ENCODE data around the gene DROSHA.

Gene DROSHA

DNA sequence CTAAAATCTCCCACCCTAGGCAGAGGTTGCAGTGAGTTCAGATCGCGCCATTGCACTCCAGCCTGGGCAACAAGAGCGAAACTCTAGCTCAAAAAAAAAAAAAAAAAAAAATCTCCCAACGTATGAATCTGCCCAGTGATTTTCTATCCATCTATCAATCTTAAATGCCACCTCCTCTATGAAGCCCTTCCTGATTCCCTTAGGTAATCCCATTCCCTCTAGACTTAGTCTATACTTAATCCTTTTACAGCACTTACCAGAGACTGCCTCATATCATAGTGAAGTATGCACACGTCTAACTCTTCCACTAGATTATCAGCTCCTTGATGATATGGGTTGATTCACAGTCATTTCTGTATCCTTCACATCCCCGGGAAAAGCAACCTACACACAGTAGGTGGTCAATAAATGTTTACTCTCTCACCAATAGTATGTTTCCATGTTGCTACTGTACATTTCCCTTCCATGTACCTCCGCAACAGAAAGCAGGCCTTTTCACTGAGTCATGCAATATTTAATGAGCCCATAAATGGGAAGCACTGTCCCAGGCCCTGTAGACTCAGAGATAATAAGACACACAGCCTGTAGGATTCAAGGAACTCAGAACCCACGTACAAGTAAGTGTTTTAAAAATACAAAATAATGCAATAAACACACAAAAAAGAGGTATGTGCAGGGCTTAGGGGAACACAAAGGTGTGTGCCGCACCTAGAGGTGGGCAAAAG, 1.2 kb downstream of the DROSHA start:
- no peak for DNase-seq (ENCODE audit: low read depth in 2 of 2)

DNA sequence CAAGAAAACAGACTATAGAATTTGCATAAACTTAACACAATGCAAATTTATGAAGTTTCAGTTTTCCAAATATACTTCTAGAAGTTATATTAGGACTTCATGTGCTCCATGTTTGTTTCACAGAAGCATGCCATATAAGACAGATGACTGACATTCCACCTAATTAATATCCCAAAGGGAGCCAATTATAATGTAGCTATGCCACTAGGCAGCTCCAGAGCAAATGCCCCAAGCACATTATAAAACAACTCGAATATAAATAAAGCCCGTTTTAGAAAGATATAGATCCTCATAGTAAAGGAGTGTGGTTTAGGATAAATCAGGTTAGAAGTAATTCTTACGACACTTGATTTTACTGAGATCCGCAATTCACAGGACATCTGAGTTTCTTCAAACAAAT, 8.9 kb downstream of the DROSHA start:
- DNase-seq (ENCODE audit: low read depth in 2 of 2), result no peak

DNA sequence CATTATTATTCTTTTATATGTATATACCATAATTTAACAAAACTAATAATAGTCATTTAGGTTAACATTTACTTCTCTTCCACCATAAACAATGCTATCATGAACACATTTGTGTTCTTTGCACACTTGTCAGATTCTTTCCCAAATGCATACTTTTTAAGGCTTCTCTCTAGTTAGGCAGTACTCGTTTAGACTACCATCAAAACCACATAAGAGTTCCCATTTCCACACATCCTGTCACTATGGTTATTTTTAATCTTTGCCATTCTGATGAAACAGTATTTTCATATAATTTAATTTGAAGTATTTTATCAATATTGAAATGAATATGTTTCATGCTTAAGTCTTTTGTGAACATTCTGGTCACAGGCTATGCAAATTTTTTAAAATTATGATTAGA, 15.1 kb downstream of the DROSHA start:
- no peak for DNase-seq (ENCODE audit: low read depth in 2 of 2)

DNA sequence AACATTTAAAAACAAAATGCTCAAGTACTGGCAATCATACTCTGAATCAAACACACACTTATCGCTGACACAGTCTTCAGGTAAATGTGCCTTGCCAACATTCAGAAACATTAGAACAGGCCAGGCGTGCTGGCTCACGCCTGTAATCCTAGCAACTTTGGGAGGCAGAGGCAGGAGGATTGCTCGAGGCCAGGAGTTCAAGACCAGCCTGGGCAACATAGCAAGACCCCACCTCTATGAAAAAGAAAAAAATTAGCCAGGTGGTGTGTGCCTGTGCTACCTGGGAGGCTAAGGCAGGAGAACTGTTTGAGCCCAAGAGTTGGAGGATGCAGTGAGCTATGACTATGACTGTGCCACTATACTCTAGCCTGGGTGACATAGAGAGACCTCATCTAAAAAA, 20.6 kb downstream of the DROSHA start:
- DNase-seq (ENCODE audit: low read depth in 2 of 2), result no peak

DNA sequence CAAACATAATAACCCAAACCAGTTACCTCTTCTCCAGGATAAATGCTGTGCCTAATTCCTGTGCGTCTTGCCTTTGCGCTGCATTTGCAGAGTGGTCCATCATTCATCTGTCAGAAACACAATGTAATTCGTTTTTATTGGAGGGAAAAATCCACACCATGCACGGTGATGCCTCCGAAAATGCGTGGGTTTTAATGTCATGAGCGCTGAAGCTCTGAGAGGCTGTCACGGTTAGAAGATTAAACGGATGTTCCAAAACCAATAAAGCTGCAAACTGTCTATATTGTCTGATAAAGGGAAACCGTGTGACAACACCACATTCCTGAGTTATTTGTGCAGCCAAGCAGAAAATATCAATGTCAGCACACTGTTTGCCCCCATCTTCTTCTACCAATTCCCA, 27.4 kb downstream of the DROSHA start:
- no peak for DNase-seq (ENCODE audit: low read depth in 2 of 2)

DNA sequence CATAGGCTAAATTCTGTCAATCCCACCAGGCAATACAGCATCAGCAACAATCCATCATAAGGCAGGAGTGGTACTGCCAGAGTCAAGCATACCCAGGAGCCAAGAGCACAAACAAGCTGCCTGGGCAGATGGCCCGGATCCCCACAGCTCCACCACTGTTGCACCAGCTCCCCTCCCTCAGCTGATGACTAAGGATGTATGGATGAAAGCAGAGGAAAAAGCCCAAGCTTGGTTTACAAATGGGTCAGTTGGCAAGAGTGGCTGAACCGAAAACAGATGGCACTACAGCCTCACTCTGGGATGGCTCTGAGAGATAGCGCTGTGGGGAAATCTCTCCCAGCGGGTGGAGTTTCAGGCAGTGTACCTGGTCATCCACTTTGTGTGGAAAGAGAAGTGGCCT, 29.4 kb downstream of the DROSHA start:
- DNase-seq (ENCODE audit: low read depth in 2 of 2), result no peak

DNA sequence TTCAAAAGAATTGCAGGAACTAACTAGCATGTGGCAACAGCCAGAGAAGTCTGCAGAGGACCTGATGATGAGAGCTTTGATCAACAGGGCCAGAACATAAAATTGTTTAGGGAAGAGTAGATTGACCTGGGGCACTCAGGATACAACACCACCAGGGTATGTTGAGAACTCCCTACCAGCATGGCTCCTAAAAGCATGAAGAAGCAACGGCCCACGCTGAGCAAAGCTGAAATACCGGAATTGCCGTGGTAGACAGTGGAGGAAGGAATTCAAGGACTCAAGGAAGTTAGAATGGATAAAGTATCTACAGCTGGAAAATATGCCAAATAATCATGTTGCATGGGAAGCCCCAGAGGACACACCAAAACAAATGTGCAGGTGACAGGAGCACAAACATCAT, 31.6 kb downstream of the DROSHA start:
- no peak for DNase-seq (ENCODE audit: low read depth in 2 of 2)

DNA sequence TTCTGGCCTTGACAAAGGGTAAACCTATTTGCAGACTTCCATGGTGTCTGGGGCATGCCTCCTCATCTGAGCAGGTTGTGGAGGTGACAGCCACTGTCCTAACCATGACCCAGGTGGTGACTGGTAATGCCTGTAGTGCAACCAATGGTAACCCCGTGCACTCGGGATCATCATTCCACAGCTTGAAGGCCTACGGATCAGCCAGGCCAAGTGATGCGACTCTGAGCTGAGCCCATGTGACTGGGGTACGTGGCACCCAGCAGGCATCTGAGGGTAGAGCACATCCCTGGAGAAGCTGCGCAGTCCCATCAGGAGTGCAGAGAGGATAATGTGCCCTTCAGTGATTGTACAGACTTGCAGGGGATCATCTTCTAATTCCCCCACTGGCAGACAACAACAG, 35.0 kb downstream of the DROSHA start:
- no peak for DNase-seq (ENCODE audit: low read depth in 2 of 2)

DNA sequence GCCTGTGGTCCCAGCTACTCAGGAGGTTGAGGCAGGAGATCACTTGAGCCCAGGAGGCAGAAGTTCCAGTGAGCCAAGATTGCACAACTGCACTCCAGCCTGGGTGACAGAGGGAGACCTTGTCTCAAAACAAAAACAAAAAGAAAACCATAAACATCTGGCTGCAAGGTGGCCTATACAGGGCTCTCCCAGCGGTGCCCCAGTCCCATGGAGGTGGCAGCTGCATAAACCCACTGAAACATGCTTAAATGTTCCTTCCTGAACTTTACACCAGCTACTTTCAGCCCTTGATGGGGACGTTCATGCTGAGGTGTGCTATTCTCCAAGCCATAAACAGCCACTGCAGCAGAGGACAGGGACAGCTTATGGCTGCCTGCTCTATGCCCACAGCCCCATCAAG, 35.6 kb downstream of the DROSHA start:
- no peak for DNase-seq (ENCODE audit: low read depth in 2 of 2)

DNA sequence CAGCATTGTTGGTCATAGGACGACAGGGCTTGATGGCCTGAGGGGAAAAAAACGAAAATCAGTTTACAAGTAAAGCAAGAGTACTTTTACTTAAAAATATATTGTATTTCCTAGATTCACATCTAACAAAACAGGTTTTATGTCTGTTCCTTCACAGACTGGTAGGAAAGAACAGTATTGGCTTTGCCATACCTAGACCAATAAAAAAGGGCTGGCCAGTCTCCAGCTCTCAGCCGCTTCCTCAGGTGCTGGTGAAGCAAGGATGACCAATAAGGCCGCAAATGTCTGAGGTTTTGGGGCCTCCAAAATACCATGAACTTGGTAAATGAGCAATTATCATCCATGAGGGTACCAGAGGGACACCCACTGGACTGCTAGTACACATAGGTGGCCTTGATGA, 36.6 kb downstream of the DROSHA start:
- DNase-seq (ENCODE audit: low read depth in 2 of 2), result no peak

DNA sequence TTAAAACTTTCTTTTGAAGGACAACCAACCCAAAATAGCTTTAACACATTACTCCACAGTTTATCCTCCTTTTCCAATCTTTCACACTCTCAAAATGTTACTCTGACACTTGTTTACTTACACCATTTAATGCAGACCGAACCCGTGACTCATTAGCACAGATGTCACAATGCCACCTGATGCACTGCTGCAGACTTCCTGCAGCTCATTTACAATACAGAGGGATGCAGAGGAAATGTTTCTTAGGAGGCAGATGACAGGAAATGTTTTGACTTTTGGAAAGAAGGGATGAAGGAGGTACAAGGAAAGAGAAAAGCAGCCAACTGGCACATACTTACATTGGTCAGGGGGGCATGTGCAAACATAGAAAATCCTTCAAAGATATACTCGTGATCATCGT, 39.0 kb downstream of the DROSHA start:
- DNase-seq (ENCODE audit: low read depth in 2 of 2), result no peak

DNA sequence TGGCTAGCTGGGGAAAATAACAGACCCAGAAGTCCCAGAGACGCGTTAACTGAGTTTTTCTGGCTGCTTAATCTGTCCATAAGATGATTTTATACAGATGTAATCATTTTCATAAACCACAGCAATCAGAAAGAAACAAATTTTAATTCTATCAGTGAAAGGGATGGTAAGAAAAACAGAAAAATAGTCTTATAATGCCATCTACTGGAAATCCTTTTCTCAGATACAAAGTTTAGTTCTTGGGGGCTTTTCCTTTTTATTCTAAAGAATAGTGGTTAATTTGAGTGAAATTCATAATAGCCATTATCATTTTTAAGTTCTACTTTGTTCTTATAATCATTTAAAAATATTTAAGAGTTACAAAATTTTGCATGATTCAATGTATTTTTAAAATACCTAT, 44.4 kb downstream of the DROSHA start:
- DNase-seq (ENCODE audit: low read depth in 2 of 2), result no peak

DNA sequence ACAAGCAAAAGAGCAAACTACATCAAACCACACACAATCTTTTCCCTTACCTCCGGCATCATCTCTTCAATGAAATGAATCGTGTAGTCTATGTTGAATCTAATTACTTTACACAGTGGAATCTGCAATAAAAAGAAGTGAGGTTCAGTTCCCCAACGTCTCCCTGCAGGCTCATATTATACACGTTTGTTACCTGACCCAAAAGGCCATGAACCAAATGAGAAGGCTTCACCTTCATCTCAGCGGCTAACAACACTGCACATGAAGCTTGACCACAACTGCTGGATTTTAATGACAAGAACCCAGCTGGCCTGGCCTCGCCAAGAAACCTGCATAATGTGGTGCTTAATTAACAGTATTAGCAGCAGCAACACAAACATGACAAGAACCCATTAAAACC, 45.5 kb downstream of the DROSHA start:
- DNase-seq (ENCODE audit: low read depth in 2 of 2), result no peak

DNA sequence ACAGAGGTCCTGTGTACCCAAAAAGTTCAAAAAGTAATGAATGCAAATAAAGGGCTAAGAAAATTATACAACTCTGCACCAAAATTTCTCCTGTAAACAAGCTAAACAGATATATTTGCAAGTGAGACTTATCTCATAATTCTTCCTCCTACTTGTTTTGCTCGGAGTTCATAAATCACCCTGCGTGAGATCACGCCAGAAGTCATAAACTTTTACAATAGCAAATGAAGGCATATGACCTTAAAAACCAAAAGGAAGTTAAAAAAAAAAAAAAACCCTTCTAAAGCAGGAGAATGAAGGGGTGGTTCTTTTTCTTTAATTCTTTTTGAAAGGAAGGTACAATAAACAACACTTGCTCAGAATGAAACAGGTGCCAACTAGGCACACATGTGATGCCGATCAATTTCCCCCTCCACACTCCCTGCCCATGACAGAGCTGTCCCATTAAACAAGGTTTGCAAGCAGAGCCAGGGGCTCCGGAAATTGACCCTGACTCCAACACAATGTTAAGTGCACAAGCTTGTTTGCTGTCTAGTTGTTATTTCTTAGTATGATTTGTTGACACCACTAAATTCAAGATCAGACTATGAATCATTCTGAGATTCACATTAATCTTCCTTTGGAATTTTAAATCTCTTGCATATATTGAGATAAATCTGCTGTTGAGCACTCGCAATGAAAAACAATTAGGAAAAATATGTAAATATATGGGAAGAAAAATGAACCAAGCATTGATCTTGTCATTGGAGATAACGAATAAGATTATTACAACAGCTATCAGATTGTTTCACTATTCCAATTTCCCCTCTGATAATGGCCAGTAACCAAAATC, 46.3 kb downstream of the DROSHA start:
- no peak for DNase-seq (ENCODE audit: low read depth in 2 of 2)

DNA sequence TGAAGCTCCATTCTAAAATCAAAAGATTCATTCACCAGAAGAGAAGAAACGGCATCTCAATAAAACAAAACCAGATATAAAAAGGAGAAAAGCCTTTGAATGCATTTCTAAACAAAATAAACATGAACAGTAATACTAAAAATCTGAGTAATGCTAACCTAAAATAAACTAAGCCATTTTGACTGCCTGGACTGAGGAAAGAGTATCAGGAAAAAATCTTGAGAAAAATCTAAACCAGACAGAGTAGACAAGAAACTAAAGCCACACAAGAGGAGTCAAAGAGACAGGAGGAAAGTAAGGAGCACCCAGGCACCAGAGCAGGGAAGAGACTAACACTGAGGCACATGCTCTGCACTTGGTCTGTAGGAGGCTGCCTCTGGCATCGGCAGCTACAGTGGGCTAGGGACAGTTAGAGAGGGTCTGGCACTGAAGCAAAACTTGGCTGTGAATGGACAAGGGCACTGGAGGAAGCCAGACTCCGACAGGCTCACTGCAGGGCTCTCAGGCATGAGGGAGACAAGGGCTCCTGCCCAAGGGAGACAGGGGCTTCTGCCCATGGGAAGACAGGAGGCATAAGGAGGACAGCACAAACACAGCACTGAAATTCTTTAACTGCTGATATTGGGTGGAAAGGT, 50.2 kb downstream of the DROSHA start:
- DNase-seq (ENCODE audit: low read depth in 2 of 2), result no peak

DNA sequence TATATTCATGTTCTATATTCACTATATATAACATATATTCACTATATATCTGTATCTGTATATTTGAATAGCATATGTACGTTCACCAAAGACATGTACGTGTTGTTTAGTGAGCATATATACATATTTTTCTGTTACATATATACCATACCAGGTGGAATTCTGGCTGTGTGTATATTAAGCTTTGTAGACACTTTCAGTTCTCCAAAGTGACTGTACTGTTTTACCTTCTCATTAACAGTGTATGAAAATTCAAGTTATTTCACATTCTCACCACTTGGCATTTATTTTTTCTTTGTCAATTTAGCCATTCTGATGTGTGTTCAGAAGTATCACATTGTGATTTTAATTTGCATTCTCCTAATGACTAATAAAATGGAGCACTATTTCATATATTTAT, 52.2 kb downstream of the DROSHA start:
- DNase-seq (ENCODE audit: low read depth in 2 of 2), result no peak

DNA sequence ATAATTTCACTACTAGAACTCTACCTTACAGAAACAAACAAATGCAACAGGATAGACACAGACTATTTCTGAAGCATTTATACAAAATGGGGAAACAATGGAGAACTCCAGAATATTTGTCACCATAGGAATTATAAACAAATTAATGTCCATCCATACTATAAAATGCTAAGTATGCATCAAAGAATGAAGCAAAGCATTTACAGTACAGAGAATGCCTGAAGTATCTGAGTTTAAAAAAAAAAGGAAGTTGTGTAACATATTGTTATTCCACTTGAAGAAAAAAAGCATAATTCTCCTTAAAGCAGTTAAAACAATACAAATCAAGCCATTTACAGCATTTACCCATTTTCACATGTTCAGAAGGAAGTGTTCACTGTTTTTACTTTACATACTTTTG, 53.0 kb downstream of the DROSHA start:
- no peak for DNase-seq (ENCODE audit: low read depth in 2 of 2)

DNA sequence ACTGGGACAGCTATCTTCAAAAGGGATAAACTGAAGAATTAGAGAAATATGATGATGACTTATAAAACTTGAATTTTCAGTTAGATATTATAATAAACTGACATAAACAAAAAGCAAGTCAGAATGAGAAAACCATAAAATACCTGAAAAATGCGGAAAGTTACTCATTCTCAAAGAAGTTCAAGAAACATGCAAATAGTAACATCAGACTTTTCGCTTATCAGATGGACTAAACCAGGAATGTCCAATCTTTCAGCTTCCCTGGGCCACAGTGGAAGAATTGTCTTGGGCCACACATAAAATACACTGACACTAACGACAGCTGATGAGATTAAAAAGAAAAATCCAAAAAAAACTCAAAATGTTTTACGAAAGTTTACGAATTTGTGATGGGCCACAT, 53.9 kb downstream of the DROSHA start:
- DNase-seq (ENCODE audit: low read depth in 2 of 2), result no peak

DNA sequence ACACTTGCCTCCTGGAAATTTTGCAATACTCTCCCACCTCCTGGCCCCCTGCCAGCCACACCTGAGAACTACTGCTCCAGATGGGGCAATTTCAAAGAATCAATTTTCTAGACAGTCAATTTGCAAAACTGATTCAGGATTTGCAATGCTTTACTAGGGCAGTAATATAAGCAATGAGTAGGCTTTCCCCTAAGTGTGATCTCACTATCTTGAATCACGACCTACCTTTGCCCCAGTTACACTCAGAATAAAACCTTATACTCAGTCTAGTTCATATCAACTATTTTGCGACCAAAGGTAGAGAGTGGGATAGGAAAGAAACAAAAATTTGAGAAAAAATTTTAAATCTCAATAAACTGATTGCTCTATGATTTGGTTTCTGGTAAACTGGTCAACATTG, 54.4 kb downstream of the DROSHA start:
- DNase-seq (ENCODE audit: low read depth in 2 of 2), result no peak

DNA sequence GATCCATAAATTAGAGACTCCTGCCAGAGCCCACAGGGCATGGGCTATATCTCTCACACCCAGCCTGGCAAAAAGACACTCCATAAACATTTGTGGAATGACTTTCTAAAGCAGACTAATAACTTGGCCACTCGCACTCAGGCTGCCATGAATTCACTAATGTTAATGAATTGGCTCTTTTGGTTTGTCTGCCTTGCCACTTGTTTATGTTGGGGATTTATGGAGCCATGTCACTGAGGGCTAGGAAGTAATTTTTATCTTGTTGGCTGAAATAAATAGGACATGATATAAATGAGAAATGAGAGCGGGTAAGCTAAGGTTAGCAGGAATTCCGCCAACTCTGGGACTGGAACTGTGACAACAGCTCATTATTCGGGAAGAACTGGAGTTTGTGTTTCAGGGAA, 55.2 kb downstream of the DROSHA start:
- DNase-seq (ENCODE audit: low read depth in 2 of 2), result no peak

DNA sequence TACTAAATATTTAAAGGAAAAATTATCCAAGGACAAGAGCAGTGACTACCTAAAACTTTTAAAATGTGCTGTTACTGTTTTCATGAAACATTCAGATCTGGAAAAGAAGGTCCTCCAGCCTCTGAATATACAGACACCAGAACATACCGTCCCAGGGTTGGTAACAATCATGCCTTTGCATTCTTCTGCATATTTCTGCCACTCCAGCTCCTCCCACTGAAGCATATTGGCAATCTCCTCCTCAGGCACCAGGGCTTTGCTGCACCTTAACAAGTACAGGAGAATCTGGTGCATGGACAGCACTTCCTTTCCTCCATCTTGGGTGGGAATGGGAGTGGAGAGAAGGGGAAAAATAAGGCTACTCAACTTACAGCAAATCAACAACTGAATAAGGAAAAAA, 60.0 kb downstream of the DROSHA start:
- DNase-seq (ENCODE audit: low read depth in 2 of 2), result no peak

DNA sequence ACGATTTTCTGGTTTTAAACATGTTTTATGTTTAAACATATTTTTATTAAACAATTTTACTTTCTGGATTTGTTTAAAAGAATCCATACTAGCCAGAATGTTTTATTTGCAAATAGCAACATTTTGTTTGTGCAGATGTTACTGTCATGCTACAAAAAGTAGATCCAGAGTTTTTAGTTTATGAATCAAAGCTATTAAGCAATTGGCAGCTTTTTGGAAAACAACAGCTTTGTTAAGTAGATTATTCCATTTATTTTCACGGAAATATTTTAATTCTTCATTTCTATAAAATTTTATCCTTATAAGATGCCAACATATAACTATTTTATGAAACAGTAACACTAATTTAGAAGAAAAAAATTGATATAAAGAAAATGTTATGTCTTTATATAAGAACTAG, 60.9 kb downstream of the DROSHA start:
- DNase-seq (ENCODE audit: low read depth in 2 of 2), result no peak

DNA sequence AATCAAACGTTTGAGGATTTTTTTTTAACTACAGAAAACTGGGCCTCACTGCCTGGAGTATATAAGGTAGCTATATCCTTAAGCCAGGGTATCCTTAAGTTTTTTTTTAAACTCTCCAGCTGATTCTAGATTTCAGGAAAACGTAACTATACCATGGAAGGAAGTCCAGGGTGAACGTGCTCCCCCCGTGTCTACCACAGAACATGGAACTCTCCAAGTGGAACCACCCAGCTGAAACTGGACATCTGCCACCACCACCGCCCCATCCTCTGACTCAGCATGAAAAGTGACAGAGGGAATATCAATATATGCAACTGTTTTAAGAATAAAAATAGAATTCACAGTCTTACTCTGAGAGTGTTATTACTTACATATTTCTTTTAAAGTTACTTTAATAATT, 61.3 kb downstream of the DROSHA start:
- no peak for DNase-seq (ENCODE audit: low read depth in 2 of 2)

All from stimulated activated CD8-positive, alpha-beta memory T cell treated with anti-CD3 and anti-CD28 coated beads, Interleukin-2, amount 100 ng/mL, for 48 hours (primary cell).